A549 (cell line): ENCODE measurements around the gene ASPSCR1.

Experiments
- CTCF ChIP-seq: fragments of >200 bp; sonication (Bioruptor Twin); formaldehyde crosslinking; IDR thresholded peaks from 3 replicates; pipeline ENCODE4 v1.5.1; 2016
- MAZ ChIP-seq: fragments of 150-350 bp; IDR thresholded peaks from 2 replicates; pipeline ENCODE4 v1.6.1; 2014; ENCODE audit warnings: antibody characterized with exemption, low read depth, low read length, borderline replicate concordance
- RCOR1 ChIP-seq: fragments of 150-350 bp; IDR thresholded peaks from 2 replicates; pipeline ENCODE4 v1.6.1; 2014; ENCODE audit warnings: antibody characterized with exemption, low read length, low read depth
- TF ChIP-seq, protein P1 (sequence below): fragments of 200-600 bp; sonication (generic); IDR thresholded peaks from 2 replicates; pipeline ENCODE4 v1.6.1; 2016; ENCODE audit warnings: antibody characterized with exemption, mild to moderate bottlenecking, moderate library complexity

GRCh38 chr17:82060001-82060380 is 82.6 kb downstream of the ASPSCR1 start:
- no peak for TF ChIP-seq CTCF
- TF ChIP-seq RCOR1: no peak
- TF ChIP-seq MAZ: no peak
- TF ChIP-seq, protein P1, sequence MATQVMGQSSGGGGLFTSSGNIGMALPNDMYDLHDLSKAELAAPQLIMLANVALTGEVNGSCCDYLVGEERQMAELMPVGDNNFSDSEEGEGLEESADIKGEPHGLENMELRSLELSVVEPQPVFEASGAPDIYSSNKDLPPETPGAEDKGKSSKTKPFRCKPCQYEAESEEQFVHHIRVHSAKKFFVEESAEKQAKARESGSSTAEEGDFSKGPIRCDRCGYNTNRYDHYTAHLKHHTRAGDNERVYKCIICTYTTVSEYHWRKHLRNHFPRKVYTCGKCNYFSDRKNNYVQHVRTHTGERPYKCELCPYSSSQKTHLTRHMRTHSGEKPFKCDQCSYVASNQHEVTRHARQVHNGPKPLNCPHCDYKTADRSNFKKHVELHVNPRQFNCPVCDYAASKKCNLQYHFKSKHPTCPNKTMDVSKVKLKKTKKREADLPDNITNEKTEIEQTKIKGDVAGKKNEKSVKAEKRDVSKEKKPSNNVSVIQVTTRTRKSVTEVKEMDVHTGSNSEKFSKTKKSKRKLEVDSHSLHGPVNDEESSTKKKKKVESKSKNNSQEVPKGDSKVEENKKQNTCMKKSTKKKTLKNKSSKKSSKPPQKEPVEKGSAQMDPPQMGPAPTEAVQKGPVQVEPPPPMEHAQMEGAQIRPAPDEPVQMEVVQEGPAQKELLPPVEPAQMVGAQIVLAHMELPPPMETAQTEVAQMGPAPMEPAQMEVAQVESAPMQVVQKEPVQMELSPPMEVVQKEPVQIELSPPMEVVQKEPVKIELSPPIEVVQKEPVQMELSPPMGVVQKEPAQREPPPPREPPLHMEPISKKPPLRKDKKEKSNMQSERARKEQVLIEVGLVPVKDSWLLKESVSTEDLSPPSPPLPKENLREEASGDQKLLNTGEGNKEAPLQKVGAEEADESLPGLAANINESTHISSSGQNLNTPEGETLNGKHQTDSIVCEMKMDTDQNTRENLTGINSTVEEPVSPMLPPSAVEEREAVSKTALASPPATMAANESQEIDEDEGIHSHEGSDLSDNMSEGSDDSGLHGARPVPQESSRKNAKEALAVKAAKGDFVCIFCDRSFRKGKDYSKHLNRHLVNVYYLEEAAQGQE: no peak
